Medulla oblongata (tissue), 1 donor: ENCODE results near the gene PDLIM4.

ENCODE experiments used
- DNase-seq: peaks from one replicate; pipeline ENCODE4 v3.0.0-alpha.2; 2015; ENCODE audit errors: extremely low spot score

The PDLIM4 gene

DNA sequence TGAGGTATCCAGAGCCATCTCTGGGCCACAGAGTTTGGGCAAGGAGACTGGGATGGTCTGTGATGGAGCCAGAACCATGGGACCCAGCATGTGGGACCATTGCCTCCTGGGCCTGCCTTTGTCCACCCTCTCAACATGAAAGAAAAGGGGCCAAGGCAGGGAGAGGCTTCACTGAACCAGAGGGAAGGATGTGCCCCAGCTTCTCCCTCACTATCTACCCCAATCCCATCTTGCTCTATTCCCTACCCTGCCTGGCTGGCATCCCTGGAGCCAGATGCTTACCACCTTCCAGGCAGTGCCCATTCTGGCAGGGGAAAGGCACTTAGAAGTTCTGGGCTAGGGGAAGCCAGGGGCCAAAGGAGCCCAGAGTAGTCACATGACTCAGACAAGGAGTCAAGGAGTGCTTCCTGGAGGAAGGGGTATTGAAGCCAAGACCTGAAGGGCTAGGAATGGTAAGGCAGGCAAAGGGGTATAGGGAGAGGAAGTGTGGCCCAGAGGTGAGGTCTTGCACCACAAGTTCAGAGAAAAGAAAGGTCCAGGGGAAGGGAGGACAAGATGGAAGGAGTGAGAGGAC lies 9.8 kb downstream of the PDLIM4 start:
- no peak for DNase-seq

DNA sequence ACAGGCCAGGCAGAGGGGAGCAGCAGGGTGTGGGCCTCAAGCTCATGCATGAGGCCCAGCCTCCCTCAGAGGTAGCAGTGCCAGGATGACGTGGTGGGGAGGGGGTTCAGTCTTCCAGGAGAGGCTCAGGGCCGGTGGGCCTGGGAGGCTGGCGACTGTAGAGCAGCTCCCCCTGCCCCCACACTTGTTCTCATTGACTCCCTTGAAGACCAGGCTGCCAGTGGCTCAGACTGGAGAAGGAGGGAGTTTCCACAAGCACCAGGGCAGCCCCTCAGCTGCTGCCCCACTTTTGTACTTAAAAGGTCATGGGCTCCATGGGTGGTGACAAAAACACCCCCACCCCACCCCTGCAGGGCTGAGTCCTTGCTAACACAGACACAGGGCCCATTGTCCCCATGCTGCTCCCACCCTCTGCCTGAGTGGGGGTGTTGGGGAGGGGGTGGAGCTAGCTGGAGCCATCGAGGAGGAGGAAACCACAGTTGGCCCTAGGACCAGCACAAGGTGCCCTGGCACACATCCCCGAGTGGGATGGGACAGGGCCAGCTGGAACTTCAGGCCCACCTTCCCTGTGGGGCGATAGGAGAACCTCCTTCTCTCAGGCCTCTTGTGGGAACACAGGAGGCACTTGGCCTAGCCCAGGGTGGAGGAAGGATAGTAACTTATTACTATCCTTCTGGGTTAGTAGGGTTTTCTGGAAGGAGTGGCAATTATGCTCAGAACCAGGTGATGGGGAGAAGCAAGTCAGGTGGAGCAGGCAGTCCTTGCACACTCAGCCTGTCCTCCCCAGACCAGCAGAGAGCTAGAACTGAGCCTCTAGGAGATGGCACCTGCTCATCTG lies 10.7 kb downstream of the PDLIM4 start:
- DNase-seq: peak; percentile 62

DNA sequence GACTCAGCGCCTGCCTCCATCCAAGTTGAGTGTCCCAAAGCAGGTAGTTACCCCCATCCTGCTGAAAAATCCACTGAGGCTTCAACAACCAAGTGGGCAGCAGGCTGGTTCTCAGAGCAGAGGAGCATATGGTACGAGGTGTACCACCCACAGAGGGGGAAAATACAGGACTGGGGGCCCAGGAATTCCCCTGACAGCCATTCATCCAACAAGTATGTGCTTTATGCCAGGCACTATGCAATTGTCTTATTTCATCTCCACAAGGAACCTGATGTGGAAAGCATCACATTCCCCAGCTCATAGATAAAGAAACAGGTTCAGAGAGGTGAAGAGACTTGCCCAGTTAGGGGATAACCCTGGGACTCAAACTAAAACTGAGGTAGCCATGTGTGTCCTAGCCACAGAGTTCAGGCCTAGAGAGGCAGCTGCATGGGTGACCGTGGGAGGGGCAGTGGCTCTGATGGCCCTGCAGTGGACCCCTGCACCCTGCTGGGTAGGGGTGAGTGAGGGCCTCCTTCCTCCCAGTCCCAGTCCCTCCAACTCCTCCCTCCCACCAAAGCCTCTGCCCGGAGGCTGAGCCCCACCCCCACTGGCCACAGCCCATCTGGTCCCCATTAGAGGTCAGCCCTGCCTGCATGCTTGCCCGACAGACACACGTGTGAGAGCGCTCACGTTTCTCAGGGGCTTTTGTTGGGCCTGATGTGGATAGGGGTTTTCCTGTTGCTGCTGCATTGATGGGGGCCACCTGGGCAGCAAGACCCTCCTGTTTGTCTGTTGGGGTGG lies 11.5 kb downstream of the PDLIM4 start:
- DNase-seq: no peak

DNA sequence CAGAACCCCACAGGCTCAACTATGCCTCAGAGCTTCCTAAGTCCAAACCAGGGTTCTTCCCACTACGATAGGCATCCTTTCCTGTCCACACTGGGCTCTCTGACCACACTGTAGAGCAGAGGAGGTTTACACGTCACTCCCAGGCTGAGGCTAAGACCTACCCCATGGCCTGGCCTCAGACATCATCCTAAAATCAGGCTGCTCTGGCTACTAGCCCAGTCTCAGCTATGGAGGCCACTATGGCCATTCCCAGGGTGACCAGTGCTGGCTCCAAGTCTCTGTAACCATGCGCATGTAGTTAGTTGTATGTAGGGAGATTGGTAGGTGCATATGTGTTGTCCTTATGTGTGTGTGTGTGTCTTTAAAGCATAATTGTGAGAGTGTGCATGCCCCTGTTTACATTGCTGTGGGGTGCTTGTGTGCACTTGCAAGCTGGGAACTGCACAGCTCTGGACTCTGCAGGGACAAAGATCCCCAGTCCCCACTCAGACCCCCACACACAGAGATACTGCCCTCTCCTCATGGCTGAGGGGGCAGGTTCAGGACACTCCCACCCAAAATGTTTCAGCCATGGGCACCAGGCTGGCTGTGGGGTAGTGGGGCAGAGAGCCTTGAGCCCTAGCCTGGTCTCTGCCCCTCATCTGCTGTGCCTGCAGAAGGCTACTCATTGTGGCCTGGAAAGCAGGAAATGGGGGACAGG lies 12.3 kb downstream of the PDLIM4 start:
- DNase-seq: no peak

DNA sequence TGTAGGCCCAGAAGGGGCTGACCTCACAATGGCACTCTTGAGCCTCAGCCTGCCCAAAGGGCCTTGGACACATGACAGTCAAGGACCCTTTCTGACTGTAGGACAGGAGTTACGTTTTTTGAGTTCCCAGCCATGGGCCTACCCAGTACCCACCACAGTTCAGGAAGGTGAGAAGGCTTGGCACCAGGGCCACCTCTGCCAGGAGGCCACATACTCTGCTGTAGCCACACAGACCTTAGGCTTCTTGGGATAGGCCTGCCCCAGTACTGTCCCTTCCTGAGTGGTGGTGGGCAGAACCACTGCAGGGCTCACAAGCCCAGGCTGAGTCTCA lies 12.8 kb downstream of the PDLIM4 start:
- DNase-seq: no peak

DNA sequence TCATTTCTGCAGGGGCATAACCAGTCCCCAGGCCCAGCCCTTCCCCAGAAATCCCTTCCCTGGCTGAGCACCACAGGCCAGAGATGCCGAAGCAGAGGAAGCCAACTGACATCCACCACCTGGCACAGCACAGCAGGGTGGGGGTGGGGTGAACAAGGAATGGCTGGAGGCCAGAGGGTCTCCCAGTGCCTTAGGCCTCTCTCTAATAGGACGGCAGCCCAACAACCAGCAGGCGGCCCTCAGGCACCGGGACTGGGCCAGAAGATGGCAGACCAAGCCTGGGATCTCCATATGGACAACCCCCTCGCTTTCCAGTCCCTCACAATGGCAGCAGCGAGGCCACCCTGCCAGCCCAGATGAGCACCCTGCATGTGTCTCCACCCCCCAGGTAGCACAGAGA lies 13.2 kb downstream of the PDLIM4 start:
- DNase-seq: no peak

DNA sequence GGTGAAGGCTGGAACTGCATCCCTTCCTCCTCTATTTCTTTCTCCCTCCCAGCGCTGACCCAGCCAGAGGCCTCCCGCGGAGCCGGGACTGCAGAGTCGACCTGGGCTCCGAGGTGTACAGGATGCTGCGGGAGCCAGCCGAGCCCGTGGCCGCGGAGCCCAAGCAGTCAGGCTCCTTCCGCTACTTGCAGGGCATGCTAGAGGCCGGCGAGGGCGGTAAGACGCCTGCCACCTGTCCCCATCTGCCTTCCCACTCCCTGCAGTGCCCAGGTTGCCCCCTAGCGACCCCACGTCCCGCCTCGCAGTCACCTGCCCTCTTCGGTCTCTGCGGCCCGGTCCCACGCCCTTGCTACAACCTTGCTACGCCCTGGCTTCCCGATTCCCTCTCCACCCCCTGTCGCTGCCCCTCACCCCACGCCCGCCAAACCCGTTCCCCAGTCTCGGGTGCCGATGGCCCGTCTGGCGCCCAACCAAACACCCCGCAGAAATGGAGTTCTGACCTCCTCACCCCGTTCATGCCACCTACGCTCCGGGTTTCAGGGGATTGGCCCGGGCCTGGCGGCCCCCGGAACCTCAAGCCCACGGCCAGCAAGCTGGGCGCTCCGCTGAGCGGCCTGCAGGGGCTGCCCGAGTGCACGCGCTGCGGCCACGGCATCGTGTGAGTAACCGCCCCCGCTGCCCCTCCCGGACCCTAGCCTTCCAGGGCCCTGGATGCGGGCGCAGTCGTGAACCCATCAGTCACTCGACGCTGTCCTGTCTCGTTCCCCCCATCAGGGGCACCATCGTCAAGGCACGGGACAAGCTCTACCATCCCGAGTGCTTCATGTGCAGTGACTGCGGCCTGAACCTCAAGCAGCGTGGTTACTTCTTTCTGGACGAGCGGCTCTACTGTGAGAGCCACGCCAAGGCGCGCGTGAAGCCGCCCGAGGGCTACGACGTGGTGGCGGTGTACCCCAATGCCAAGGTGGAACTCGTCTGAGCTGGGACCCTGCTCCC lies 14.1 kb downstream of the PDLIM4 start:
- no peak for DNase-seq

DNA sequence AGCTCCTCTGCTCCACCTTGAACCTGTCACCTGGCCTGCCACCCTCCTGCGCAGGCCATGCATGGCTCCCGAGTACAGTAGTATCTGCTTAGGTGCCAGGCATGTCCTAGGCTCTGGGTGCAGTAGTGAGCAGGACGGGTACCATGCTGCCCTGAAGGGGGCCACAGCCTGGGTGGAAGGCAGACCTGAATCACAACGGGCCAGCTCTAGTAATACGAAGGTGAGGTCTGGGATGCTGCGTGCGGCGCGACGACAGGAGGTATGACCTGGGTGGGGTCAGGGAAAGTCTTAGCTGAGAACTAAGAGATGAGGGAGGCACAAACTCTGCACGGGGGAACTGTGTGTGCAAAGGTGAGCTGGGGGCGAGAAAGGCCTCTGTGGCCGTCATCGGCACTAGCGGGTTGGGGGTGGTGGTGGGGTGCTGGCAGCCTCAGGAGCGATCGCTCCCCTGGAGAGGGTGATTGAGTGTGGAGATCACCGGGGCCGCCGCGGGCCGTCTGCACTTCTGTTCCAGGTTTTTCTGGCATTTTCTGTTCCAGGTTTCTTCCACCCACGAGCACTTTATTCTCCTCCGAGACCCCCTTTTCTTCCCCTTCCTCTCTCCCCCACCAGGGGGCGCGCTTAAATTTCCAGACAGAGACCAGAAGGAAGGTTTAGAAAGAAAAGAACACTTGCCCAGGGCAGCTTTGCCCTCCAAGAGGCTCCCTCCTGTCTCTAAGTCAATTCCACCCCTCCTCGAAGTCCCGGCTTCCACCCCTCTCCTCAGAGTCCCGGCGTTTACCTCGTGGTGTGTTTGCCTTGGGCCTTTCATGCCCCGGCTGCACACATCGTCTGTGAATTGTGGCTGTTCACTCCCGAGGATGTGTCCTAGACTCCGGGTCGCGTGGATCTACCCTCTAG lies 15.1 kb downstream of the PDLIM4 start:
- DNase-seq: peak; percentile 70

DNA sequence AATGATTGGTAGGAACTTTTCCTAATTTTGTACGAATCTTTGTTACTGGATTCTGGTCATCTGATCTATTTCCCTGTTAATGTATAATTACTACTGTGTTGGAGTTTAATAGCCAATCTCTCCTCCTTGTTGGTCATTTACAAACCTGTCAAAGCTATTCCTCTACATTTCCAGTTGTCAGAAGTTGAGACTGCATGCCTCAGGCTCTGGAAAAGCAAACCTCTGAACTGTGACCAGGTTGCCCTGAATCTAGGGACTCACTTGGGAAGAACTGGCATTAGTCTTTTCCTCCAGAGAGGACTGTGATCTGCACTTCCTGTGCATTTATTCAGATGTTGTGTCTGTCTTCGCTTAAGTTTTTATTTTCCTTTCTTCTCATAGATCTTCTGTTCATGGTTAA lies 16.1 kb downstream of the PDLIM4 start:
- DNase-seq: no peak

DNA sequence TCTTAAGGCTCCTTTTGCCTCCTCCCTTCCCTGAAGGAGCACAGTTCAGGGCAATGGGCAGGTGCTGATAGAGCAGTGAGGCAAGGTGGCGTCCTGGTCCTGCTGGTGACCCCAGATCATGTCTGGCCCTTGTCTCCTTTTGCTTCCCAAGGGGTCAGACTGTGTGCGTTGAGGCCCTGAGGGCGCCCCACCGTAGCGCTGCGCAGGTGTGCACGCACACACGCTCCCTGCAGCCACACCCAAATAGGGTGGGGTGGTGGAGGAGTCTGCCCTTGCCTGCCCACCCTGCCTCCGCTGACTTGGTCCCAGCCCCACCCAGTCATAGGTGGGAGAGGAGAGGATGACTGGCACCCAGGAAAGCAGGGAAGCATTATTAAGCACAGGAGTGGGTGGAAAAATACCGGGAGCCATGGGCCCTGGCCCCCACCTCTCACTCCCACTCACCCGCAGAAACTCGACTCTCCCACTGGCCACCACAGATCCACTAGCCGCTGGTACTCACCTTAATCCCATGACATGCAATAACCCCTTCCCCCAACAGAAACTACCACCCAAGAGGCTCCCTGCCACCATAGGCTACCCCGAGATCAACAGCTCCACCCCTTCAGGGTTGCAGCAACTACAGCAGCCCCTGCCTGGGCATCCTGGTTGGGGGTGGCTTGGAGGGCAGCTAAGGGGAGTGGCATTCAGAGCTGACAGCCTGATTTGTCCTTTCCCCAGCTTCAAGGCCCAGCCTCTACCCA lies 16.7 kb downstream of the PDLIM4 start:
- no peak for DNase-seq

DNA sequence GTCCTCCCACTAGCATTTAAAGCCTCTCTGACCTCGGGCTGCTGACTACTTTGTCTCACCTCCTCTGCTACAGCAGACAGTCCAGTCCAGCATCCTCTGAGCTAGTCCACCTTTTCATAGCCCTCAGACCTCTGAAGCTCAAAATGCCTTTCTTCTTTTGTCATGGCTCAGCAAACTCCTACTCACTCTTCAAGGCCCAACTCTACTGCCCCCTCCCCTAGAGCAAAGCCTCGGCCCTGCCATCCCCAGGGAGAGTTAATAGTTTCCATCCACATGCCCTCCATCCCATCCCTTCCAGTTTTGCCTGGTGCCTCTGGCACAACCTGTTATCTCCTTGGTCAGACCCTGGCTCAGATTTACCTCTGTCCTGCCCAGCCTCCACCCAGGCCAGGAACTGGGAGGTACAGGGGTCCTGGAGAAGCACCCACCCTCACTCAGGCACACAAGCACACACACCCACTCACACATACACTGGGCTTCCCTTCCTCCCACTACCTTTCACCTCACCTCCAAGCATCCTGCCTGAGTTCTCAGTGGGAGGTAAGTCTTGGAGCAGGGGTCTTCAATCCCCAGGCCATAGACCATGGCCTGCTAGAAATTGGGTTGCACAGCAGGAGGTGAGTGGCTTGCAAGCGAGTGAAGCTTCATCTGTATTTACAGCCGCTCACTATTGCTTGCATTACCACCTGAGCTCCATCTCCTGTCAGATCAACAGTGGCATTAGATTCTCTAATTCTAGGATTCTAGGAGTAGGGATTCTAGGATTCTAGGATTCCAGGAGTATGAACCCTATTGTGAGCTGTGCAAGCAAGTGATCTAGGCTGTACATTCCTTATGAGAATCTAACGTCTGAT lies 18.1 kb downstream of the PDLIM4 start:
- no peak for DNase-seq

DNA sequence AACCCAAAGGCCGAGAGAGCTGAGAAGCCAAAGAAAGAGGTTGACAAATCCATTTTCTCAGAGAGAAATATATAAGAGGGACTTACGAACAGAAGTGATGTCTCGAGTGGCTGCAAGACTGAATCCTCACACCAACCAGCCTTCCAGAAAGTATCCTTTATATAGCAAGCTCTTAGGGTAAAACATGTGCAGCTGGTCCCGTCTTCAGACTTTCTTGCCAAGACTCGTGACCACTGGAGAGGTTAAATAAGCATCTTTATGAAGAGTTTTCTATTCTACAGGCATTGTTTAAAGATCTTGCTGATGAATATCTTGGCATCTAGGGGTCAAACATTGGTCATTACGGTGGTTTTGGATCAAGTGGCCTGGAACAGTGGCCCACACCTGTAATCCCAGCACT lies 19.8 kb downstream of the PDLIM4 start:
- no peak for DNase-seq

DNA sequence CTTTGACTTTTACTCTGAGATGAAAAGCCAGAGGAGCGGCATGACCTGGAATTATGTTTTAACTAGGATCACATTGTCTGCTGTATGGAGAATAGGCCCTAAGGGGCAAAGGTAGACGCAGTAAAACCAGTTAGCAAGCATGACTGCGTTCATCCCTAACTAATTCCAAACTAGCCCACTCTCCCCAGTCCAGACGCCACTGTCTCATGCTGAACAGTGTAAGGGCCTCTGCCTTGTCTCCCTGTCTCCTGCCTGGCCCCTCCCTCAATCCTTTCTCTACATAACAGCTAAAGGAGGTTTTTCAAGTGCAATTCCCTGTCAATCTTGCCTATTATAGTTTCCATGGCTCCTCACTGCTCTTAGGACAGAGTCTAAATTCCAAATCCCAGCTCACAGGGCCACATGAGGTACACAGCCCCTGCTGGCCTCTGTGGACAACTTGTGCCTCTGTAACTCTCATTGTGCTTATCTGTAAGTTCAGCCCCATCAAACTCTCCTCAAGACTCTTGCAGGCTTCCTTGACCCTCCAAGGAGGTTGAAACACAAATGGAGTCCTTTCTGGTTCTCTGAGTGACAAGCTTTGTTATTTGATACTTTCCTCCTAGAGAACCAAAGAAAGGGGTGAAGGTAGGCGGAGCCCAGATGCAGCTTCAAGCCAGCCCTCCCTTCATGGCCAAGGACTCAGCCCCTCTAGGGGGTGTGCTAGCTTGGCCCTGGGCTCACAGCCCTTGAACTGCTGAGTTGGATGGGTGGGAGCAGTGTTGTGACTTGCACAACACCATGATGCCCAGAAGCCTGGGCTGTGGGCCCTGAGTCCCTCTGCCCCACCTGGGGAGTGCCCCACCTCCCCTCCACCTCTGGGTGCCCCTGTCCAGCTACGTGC lies 20.7 kb downstream of the PDLIM4 start:
- DNase-seq: no peak

DNA sequence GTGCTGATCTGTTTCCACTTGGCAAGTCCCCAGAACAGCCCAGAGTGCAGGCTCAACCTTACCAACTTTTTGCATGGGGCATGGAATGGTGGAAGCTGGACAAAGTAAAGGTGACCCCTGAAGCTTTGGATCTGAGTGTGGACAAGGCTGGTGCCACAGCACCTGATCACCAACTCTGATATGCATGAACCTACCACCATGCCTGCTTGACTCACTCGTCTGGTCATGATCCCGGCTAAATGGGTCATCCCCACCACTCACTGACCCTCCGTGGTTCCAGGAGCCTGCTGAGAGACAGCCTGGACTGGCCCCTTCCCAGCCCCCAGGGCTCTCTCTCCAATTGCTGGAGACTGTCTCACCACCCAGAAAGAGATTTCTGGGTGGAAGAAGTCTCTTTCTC lies 22.3 kb downstream of the PDLIM4 start:
- no peak for DNase-seq

DNA sequence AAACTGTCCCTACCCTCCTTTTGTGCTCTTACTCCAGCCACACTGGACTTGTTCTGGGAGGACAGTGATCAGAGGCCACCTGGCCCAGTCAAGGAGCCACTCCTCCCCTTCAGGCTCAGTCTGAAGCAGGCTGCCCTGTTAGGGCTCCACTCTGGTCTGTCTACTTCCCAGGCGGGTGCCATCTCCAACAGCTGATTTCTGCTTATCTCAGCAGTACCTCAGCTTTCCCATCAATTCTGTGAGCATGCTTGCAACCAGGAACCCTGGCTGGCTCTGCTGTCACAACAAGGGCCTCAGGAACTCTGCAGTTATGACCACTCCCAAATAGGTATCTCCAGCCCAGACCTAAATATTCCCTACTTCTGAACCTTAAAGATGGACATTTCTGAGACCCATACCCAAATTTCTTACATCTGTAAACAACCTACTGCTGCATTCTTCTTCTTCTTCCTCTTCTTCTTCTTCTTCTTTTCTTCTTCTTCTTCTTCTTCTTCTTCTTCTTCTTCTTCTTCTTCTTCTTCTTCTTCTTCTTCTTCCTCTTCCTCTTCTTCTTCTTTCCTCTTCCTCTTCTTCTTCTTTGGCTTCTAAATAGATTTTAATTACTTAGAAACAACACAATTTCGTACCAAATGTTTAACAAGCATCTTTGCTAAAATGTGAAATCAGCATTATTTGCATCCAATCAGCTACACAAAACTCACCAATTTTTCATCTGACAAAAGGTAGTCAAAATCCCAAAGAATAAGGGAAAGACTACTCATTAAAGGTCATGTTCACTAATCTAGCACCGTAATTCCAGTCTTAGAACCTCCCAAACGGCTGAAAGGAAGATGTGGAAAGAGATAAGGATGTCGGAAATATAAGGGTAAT lies 23.1 kb downstream of the PDLIM4 start:
- no peak for DNase-seq

DNA sequence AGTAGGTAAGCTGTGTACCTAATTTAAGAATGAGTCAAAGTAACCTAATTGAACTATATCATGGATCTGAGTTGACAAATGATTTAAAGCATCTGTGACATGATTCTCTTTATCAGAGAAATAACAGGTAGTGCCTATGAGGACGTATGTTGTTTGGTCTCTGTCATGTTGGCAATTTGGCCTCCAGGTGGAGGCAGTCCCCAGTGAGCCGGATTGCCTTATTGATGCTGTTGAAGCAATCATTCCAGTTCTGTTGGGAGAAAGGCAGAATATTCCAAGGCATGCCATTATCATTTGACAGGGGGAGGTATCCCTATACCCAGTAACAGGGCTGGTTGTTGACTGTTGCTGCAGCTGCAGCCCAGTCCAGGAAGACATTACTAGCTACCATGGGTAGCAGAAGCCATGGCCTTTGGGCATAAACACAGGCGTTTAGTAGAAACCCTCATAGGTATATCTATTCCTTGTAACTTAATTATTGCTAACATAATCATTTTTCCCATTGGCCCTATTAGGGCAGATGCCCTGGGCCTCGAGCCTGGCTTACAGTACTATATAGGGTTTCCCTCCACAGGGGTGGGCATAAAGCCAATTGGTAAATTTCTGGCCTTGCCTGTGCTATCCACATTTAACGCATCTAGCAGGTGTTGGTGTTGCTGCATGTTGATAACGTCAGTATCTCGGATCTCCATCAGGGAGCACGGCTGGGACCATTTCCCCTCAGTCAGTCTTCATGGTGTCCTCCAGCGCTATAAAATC lies 24.5 kb downstream of the PDLIM4 start:
- no peak for DNase-seq
